GM21515 (cell line): ENCODE measurements around the gene WDR44.
"Not testable (repeated sequence)": the region's sequence is repeated elsewhere in the genome, so short reads cannot be mapped to it uniquely, and the experiment has no call there.

Experiments used
- ATAC-seq: cut with Tn5 transposase; IDR thresholded peaks from one replicate; pipeline ENCODE4 v1.9.1; 2021; ENCODE audit not compliant: unreplicated experiment

The WDR44 gene

DNA sequence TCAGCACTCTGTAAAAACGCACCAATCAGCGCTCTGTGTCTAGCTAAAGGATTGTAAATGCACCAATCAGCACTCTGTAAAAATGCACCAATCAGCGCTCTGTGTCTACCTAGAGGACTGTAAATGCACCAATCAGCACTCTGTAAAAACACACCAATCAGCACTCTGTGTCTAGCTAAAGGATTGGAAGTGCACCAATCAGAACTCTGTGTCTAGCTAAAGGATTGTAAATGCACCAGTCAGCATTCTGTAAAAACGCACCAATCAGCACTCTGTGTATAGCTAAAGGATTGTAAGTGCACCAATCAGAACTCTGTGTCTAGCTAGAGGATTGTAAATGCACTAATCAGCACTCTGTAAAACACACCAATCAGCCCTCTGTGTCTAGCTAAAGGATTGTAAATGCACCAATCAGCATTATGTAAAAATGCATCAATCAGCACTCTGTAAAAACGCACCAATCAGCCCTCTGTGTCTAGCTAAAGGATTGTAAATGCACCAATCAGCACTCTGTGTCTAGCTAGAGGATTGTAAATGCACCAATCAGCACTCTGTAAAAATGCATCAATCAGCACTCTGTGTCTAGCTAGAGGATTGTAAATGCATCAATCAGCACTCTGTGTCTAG, 124.9 kb downstream of the WDR44 start:
- ATAC-seq: not testable (repeated sequence)

- ATAC-seq: no peak
These were observed 128.7 kb downstream of the WDR44 start for GRCh38 chrX:118474586-118474985.

DNA sequence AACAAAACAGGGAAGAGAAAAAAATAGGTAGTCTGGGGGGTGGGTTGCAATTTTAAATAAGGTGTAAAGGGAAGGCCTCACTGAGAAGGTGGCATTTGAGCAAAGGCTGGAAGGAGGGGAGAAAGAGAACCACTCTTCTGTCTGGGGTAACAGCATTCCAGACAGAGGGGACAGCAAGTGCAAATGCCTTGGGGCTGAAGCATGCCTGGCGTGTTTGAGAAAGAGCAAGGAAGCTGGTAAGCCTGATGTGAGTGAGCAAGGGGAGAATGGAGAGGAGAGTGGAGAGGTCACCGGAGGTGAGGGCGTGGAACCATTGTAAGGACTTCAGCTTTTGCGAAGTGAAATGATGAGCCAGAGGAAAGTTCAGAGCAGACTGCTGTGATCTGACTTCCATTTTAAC, 130.0 kb downstream of the WDR44 start:
- no peak for ATAC-seq

DNA sequence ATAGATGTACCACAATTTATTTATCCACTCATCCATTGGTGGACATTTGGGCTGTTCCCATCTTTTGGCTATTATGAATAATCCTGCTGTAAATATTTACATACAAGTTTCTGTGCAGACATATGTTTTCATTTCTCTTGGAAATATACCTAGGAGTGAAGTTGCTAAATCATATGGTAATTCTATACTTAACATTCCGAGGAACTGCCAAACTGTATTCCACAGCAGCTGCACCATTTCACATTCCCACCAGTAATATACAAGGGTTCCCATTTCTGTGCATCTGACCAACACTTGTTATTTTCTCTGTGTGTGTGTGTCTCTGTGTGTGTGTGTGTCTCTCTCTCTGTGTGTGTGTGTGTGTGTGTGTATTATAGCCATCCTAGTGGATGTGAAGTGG, 134.3 kb downstream of the WDR44 start:
- no peak for ATAC-seq

DNA sequence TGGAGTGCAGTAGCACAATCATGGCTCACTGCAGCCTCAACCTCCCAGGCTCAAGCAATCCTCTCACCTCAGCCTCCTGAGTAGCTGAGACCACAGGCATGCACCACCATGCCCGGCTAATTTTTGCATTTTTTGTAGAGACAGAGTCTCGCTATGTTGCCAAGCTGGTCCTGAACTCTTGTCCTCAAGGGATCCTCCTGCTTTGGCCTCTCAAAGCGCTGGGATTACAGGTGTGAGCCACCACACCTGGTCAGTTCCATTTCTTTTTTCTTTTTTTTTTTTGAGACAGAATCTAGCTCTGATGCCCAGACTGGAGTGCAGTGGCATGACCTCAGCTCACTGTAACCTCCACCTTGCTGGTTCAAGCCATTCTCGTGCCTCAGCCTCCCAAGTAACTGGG, 136.5 kb downstream of the WDR44 start:
- not testable (repeated sequence) for ATAC-seq

DNA sequence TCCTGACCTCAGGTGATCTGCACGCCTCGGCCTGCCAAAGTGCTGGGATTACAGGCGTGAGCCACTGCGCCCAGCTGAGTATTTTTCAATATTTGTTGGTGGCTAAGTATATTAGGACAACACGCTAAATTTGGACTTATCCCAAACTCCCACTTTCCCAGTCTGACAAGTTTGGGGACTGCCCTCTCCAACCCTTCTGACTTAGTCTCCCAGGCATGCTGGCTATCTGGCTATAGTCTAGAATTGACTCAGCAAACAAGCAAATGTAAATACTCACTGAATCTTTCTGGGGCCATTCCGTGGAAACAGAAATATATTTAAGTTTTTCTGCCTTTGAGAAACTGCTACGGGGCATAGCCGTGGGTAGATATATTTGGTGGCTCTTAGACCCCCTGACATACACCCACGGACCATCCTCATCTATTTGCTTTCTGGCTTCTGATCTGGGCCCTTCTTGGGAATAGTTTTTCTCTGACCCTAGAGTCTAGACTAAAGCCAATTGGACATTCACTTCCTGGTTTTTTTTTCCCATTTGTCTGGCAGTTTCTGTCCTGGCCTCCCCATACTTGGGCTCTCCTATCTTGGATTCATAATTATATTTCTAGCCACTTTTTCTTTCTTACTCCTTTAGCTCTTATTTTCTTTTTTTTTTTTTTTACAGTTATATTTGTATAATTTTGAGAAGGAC, 138.5 kb downstream of the WDR44 start:
- no peak for ATAC-seq

DNA sequence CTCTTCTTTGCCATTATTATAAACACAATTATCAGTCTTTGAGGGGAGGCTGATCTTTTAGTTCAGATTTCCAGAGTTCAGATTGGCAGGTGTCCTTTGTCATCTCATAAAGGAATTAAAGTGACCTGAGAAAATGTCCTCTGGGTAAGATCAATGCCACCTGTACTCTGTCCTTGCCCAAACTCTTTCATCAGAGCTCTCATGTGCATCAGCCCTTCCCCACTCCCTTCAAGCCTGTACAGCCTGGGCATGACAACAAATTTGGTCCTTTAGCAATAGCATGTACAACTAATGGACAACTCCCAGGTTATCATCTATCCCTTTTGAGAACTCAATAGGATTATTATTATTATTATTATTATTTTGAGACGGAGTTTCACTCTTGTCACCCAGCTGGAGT, 140.8 kb downstream of the WDR44 start:
- not testable (repeated sequence) for ATAC-seq

GRCh38 chrX:118493016-118493415, 147.1 kb downstream of the WDR44 start:
- no peak for ATAC-seq

DNA sequence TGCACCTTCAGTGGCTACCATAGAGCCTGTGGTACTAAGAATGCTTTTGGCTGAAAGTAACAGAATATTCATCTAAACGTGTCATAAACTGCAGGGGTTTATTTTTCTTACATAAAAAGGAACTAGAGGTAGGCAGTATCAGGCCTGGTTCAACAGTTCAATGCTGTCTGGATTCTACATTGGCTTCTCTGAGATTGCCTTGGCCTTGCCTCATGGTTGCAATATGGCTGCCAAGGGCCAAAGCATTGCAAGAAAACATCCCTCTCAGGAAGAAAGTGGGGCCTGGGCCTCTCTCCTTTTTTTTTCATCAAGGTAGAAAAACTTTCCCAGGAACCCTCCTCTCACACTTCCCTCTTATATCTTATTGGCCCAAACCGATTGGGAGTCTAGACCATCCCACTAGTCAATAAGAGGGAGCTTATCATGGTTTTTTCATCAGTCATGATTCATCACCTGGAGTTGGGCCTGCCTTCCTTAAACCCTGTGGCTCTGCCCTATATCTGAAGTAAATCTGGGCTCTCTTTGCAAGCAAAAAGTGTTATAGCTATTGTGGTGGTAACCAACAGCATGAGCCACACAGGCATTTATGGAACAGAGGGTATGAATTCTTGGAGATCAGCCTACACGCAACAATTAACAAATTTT, 147.9 kb downstream of the WDR44 start:
- ATAC-seq: no peak

- peak; percentile 65 for ATAC-seq
These were observed 149.4 kb downstream of the WDR44 start, which contains the start of gene DOCK11 for GRCh38 chrX:118495061-118495921. Gene DOCK11, plus strand, starts transcription at chrX:118495815. Its CDS starts 157 bp downstream, at chrX:118495972.

DNA sequence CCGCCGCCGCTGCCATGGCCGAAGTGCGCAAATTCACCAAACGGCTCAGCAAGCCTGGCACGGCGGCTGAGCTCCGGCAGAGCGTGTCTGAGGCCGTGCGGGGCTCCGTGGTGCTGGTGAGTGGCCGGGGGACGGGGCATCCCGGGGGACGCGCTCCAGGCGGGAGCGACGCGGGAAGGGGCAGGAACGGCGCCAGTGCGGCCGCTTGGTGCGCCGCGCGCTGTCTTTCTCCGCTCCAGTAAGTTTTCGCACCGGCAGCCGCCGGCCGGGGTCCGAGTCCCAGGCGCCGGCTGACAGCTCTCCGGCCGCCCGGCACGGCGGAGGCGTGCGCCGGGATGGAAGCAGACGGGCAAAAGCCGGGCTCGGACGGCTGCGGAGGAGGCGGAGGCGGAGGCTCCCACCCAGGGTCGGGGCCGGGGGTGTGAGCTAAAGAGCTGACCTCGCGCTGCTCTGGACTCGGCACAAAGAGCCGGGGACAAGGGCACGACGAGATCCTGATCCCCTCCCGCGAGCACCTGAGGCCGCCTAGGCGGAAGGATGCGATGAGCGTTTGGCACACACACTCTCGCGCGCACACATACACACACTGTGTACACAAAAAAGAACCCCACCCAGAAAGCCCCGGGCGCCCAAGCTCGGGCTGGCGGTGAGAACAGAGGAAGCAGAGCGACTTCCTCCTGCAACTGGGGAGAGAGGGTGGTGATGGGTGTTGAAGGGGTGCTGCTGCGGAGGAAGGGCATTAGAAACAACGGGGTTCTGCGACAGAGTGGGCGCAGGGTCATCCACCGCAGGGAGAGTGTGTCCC, 150.3 kb downstream of the WDR44 start:
- ATAC-seq: peak; percentile 60

DNA sequence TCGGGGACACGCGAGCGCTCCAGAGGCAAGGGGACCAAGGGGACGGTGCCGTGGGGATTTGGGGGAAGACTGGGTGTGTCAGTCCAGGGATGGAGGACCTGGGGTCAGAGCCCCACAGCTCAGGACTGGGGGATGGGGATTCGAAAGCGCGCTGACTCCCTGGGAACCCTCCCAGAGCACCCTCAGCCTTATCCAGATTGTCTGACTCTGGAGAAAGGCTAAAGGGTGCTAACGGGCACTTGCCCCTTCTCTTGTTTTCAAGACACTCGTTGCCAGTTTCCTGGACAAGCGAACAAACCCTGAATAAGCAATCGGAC, 150.8 kb downstream of the WDR44 start:
- peak; percentile 10 for ATAC-seq

DNA sequence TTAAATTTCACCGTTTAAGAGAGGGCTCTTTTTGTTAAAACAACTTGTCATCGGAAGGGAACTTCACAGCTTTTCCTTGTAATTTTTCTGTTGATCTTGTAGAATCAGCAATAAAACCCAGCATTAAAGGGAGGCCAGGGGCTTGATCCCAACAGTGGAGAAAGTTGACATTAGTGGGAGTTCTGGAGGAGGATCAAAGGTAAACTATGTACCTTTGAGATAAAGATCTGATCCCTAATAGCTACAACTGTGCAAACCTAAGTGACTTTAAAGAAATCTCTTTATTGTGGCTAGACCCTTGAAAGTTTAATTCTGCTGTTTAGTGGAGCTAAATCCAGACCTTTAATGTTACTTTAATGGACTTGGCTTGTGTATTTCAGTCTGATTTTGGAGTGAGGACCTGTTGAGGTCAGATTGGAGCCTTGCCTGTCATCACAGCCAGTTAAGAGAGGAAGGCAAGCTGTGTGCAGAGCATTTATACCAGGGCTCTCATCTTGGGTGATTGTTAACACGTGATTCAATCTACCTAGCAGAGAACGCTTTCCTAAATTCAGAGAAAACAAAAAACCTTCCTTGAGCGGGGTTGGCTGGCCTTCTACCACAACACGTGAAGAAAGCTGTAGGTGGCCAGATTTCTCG, 151.4 kb downstream of the WDR44 start:
- ATAC-seq: no peak

- ATAC-seq: no peak
These were observed 152.4 kb downstream of the WDR44 start for GRCh38 chrX:118498351-118498750.

- no peak for ATAC-seq
These were observed 152.8 kb downstream of the WDR44 start for GRCh38 chrX:118498755-118499154.

- no peak for ATAC-seq
These were observed 153.4 kb downstream of the WDR44 start for GRCh38 chrX:118499295-118499694.
